BE2C (cell line): Measurements from ENCODE around the gene FXN.
"Not testable (repeated sequence)": the region's sequence is repeated elsewhere in the genome, so short reads cannot be mapped to it uniquely, and the experiment has no call there.

ENCODE experiments used
- DNase-seq: peaks from one replicate; pipeline ENCODE4 v3.0.0-alpha.2; 2020
- H3K27me3 ChIP-seq: fragments of 250-450 bp; sonication (Bioruptor Pico); 2 replicates; pipeline ENCODE4 v1.5.1; 2020; ENCODE audit warnings: mild to moderate bottlenecking
- H3K36me3 ChIP-seq: fragments of 250-450 bp; sonication (Bioruptor Pico); 2 replicates; pipeline ENCODE4 v1.5.1; 2020; ENCODE audit warnings: mild to moderate bottlenecking
- H3K4me1 ChIP-seq: fragments of 250-450 bp; sonication (Bioruptor Pico); 2 replicates; pipeline ENCODE4 v1.5.1; 2020
- H3K4me3 ChIP-seq: 2 replicates; pipeline ENCODE4 v1.5.1; 2011; ENCODE audit warnings: low read depth, low read length
- H3K9me3 ChIP-seq: fragments of 250-450 bp; sonication (Bioruptor Pico); 2 replicates; pipeline ENCODE4 v1.5.1; 2020
- CTCF ChIP-seq: IDR thresholded peaks from 2 replicates; pipeline ENCODE4 v1.5.1; 2012; ENCODE audit warnings: mild to moderate bottlenecking, low read depth, low read length

Gene FXN

GRCh38 chr9:69044240-69045219 is 9.0 kb downstream of the FXN start:
- no peaks in the 10 kb centered on the region for H3K9me3 ChIP-seq
- no peaks in the 10 kb centered on the region for H3K27me3 ChIP-seq
- no peak overlapping the region for H3K4me3 ChIP-seq
- H3K4me1 ChIP-seq, result peaks cover 5% of the 10 kb centered on the region; the same call in 1 of the 2 replicates
- DNase-seq, result no peak
- peaks cover 11% of the 10 kb centered on the region for H3K36me3 ChIP-seq
- TF ChIP-seq CTCF, result no peak

- peaks cover 11% of the 10 kb centered on the region for H3K36me3 ChIP-seq
- H3K9me3 ChIP-seq, result no peaks in the 10 kb centered on the region
- peaks cover 5% of the 10 kb centered on the region; the same call in 1 of the 2 replicates for H3K4me1 ChIP-seq
- no peak for DNase-seq
- no peaks in the 10 kb centered on the region for H3K27me3 ChIP-seq
- TF ChIP-seq CTCF, result no peak
- H3K4me3 ChIP-seq, result no peak overlapping the region
Measured at GRCh38 chr9:69045821-69046220, 10.3 kb downstream of the FXN start.

- no peaks in the 10 kb centered on the region for H3K9me3 ChIP-seq
- DNase-seq, result no peak
- peaks cover 5% of the 10 kb centered on the region; the same call in 1 of the 2 replicates for H3K4me1 ChIP-seq
- H3K4me3 ChIP-seq, result no peak overlapping the region
- H3K36me3 ChIP-seq, result peaks cover 11% of the 10 kb centered on the region
- H3K27me3 ChIP-seq, result no peaks in the 10 kb centered on the region
- TF ChIP-seq CTCF, result no peak
Measured at GRCh38 chr9:69046723-69047122, 11.2 kb downstream of the FXN start.

- peaks cover 11% of the 10 kb centered on the region for H3K36me3 ChIP-seq
- TF ChIP-seq CTCF, result no peak
Measured at GRCh38 chr9:69047371-69047770, 11.8 kb downstream of the FXN start.

GRCh38 chr9:69049094-69049493 is 13.5 kb downstream of the FXN start:
- Histone ChIP-seq H3K9me3 (no peaks in the 10 kb centered on the region), H3K36me3 (peaks cover 11% of the 10 kb centered on the region), H3K27me3 (no peaks in the 10 kb centered on the region), H3K4me1 (peaks cover 5% of the 10 kb centered on the region; the same call in 1 of the 2 replicates), H3K4me3 (no peak overlapping the region)
- no peak for TF ChIP-seq CTCF
- no peak for DNase-seq

More at GRCh38 chr9:69047371-69047770, 11.8 kb downstream of the FXN start:
- Histone ChIP-seq H3K4me1 (peaks cover 5% of the 10 kb centered on the region; the same call in 1 of the 2 replicates), H3K9me3 (no peaks in the 10 kb centered on the region), H3K4me3 (no peak overlapping the region), H3K27me3 (no peaks in the 10 kb centered on the region)
- DNase-seq, result no peak

GRCh38 chr9:69050936-69051335 is 15.4 kb downstream of the FXN start:
- peaks cover 11% of the 10 kb centered on the region for H3K36me3 ChIP-seq
- DNase-seq, H3K27me3 ChIP-seq, H3K4me3 ChIP-seq, H3K4me1 ChIP-seq, H3K9me3 ChIP-seq: not testable (repeated sequence)
